ENCODE data around the gene B9D1.

B9D1 gene

DNA sequence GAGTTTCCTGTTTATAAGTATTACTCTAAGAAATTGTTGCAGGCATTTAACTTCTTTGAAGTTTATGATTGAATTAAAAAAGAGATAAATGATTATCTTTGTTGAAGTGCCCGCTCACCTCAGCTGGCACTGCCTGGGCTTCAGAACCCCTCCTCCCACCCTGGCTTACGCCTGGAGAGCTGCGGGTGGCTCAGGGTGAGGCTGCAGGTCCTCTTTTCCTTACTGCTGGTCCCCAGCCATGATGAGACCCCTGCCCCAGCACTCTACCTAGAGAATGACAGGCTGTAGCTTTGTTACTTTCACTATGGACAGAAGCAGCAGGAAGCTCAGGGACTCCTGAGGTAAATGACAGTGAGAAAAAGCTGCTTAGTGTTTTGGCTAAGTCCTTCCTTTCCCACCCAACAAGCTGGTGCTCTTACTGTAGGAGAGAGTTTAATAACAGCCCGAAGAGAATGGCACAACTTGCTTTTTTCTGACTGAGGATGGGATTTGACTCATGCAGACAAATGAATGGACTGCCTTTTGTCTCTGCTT lies 63.2 kb downstream of the B9D1 start:
- Histone ChIP-seq H3K4me3 (ENCODE audit: control insufficient read depth in 1 of 7, extremely low read depth in 1 of 7, insufficient read depth in 4 of 7, low read depth in 2 of 7, low read length in 6 of 7) (no peak overlapping the region), H3K4me1 (ENCODE audit: control extremely low read depth in 1 of 4, control insufficient read depth in 4 of 4, insufficient read depth in 4 of 4, low read length in 3 of 4) (peaks cover 5 to 17% (median 13%) of the 10 kb centered on the region in 4 experiments), H3K9me3 (ENCODE audit: control extremely low read depth in 1 of 5, control insufficient read depth in 4 of 5, insufficient read depth in 2 of 5, low read depth in 1 of 5, low read length in 4 of 5) (no peaks in the 10 kb centered on the region), H3K36me3 (ENCODE audit: control insufficient read depth in 4 of 4, insufficient read depth in 4 of 4, low read length in 3 of 4) (no peaks in the 10 kb centered on the region), H3K27ac (ENCODE audit: insufficient read depth in 1 of 2, low read depth in 1 of 2, low read length in 2 of 2, poor library complexity in 1 of 2, severe bottlenecking in 2 of 2) (no peak overlapping the region), H3K27me3 (replicated peaks in 2 of 5; ENCODE audit: control insufficient read depth in 4 of 5, insufficient read depth in 5 of 5, low read length in 4 of 5) (peaks cover 0 to 7% (median 3%) of the 10 kb centered on the region in 5 experiments)
- no peak for DNase-seq
- CTCF ChIA-PET, result interaction anchor here (1.0 to 2.1 kb wide), 4 partner anchors 10 to 39 kb away, joined by 3 to 5 read pairs (median 4); no protein-coding TSS in a partner anchor
- WGBS (ENCODE audit: insufficient coverage), result 94% methylated on average over 2 of the region's 4 CpGs
- POLR2A ChIA-PET, result no interaction called here

DNA sequence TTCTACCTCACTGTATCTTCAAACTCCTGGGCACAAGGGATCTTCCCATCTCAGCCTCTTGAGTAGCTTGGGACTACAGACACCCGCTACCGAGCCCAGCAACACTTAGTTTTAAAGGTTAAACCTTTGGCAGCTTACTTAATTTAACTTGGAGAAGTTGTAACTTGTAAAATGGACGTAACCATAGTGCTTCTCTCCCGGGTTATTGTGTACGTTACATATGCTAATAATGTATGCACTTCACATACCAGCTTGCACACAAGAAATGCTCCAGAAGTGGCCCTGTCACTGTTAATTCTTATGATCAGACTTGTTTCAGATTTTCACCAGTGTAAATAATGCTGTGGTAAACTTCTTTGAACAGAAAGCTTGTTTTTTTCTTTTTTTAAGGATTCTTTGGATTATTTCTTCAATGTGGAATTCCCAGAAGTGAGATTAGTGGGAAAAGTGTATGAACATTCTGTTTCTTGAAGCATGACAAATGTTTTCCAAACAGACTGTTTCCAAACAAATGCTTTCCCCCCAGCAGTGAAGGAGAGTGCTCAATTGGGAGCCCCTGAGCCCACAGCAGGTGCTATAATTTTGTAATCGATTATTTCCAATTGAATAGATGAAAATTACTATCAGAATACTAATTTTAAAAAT lies 63.8 kb downstream of the B9D1 start:
- no peak overlapping the region for H3K4me3 ChIP-seq (ENCODE audit: control insufficient read depth in 1 of 7, extremely low read depth in 1 of 7, insufficient read depth in 4 of 7, low read depth in 2 of 7, low read length in 6 of 7)
- no peaks in the 10 kb centered on the region for H3K9me3 ChIP-seq (ENCODE audit: control extremely low read depth in 1 of 5, control insufficient read depth in 4 of 5, insufficient read depth in 2 of 5, low read depth in 1 of 5, low read length in 4 of 5)
- DNase-seq, result no peak
- H3K27me3 ChIP-seq (replicated peaks in 2 of 5; ENCODE audit: control insufficient read depth in 4 of 5, insufficient read depth in 5 of 5, low read length in 4 of 5), result peaks cover 0 to 7% (median 3%) of the 10 kb centered on the region in 5 experiments
- WGBS (ENCODE audit: insufficient coverage), result no CpG with 5 or more reads among the region's 6 CpGs
- H3K4me1 ChIP-seq (ENCODE audit: control extremely low read depth in 1 of 4, control insufficient read depth in 4 of 4, insufficient read depth in 4 of 4, low read length in 3 of 4), result peaks cover 4 to 11% (median 10%) of the 10 kb centered on the region in 4 experiments
- ChIA-PET POLR2A (no interaction called here), CTCF (interaction anchor here (1.0 to 1.4 kb wide), 3 partner anchors 15 to 40 kb away, joined by 3 to 4 read pairs (median 3); no protein-coding TSS in a partner anchor)
- no peak overlapping the region for H3K27ac ChIP-seq (ENCODE audit: insufficient read depth in 1 of 2, low read depth in 1 of 2, low read length in 2 of 2, poor library complexity in 1 of 2, severe bottlenecking in 2 of 2)
- no peaks in the 10 kb centered on the region for H3K36me3 ChIP-seq (ENCODE audit: control insufficient read depth in 4 of 4, insufficient read depth in 4 of 4, low read length in 3 of 4)

DNA sequence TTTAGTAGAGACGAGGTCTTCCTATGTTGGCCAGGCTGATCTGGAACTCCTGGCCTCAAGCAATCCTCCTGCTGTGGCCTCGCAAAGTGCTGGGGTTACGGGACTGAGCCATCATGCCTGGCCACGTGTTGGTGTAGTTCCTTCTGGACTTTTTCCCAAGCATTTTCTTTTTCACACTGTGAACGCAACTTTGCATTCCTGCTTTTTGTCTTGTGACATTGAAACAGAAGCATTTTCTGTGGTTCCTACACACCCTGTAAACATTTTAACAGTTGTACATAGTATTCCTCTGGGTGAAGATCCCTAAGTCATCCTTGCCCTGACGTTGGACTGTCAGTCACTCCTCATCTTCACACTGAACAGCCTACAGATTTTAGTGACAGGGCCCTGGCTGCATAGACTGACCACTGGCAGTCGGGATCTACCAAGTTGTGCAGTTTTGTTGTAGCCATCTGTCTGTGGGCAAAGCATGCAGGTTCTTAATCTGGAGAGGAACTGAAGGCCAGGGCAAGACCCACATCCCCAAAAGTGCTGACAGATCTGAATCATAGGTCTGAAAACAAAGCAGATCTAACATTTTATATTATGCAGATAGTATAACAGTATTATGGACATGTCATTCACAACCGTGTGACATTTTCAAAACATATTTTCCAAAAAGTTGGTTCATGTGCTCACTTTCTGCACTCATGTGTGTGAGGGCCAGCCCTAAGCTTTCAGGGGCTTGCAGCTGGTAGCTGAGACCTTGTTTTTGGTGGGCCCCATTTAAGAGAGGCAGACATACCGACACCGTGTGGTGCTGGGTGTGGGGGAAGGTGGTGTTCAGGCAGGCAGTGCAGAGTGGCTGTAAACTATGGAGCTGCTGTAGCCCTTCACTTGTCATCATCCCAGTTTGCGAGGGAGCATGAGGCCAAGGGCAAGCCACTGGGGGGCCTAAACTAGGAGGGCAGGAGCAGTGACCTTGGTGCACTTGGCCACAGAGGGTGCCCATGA lies 65.4 kb downstream of the B9D1 start:
- WGBS (ENCODE audit: insufficient coverage), result 94% methylated on average over 8 of the region's 11 CpGs

DNA sequence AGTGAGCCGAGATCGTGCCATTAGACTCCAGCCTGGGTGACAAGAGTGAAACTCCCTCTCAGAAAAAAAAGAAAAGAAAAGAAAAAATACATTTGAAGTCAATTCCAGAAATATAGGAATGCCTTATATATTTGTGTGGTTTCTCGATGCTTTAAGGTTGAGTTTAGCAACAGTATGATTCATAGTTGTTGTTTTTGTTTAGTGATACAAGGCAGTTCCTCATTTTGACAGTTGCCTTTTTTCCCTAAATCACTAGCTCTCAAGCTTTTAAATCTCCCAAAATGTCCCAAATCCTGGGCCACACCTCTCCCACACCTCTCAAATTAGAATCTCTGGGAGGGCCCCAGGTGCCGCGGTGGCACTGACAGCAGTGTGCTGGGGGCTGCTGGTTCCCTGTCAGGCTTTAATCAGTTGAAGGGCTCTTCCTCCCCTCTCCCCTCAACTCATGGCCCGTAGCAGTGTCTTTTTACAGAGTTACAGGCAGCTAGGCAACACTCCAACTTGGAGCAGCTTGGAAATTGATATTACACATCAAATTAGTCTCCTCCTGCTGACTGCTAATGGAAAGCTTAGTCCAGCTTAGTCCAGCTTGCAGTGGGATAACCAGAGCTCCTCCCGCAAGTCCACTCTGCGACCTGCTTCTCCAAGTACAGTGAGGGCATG lies 66.9 kb downstream of the B9D1 start:
- H3K9me3 ChIP-seq (ENCODE audit: control extremely low read depth in 1 of 5, control insufficient read depth in 4 of 5, insufficient read depth in 2 of 5, low read depth in 1 of 5, low read length in 4 of 5), result no peaks in the 10 kb centered on the region
- no peak overlapping the region for H3K27ac ChIP-seq (ENCODE audit: insufficient read depth in 1 of 2, low read depth in 1 of 2, low read length in 2 of 2, poor library complexity in 1 of 2, severe bottlenecking in 2 of 2)
- H3K4me1 ChIP-seq (ENCODE audit: control extremely low read depth in 1 of 4, control insufficient read depth in 4 of 4, insufficient read depth in 4 of 4, low read length in 3 of 4), result peaks cover 0 to 5% (median 3%) of the 10 kb centered on the region in 4 experiments
- 100% methylated on average over 3 of the region's 8 CpGs for WGBS (ENCODE audit: insufficient coverage)
- no peak overlapping the region for H3K4me3 ChIP-seq (ENCODE audit: control insufficient read depth in 1 of 7, extremely low read depth in 1 of 7, insufficient read depth in 4 of 7, low read depth in 2 of 7, low read length in 6 of 7)
- ChIA-PET POLR2A (no interaction called here), CTCF (interaction anchor here (0.6 to 0.9 kb wide), 2 partner anchors 11 kb away, joined by 3 to 4 read pairs; no protein-coding TSS in a partner anchor)
- peak in 1 of 3 donors; percentile 23 for DNase-seq
- peaks cover 0 to 11% (median 3%) of the 10 kb centered on the region in 5 experiments for H3K27me3 ChIP-seq (replicated peaks in 2 of 5; ENCODE audit: control insufficient read depth in 4 of 5, insufficient read depth in 5 of 5, low read length in 4 of 5)
- H3K36me3 ChIP-seq (ENCODE audit: control insufficient read depth in 4 of 4, insufficient read depth in 4 of 4, low read length in 3 of 4), result no peaks in the 10 kb centered on the region

More for the DNA sequence above, 65.4 kb downstream of the B9D1 start:
- Histone ChIP-seq H3K36me3 (ENCODE audit: control insufficient read depth in 4 of 4, insufficient read depth in 4 of 4, low read length in 3 of 4) (no peaks in the 10 kb centered on the region), H3K27me3 (replicated peaks in 2 of 5; ENCODE audit: control insufficient read depth in 4 of 5, insufficient read depth in 5 of 5, low read length in 4 of 5) (peaks cover 0 to 7% (median 4%) of the 10 kb centered on the region in 5 experiments), H3K4me1 (ENCODE audit: control extremely low read depth in 1 of 4, control insufficient read depth in 4 of 4, insufficient read depth in 4 of 4, low read length in 3 of 4) (no peaks in the 10 kb centered on the region), H3K27ac (ENCODE audit: insufficient read depth in 1 of 2, low read depth in 1 of 2, low read length in 2 of 2, poor library complexity in 1 of 2, severe bottlenecking in 2 of 2) (no peak overlapping the region), H3K9me3 (ENCODE audit: control extremely low read depth in 1 of 5, control insufficient read depth in 4 of 5, insufficient read depth in 2 of 5, low read depth in 1 of 5, low read length in 4 of 5) (no peaks in the 10 kb centered on the region), H3K4me3 (ENCODE audit: control insufficient read depth in 1 of 7, extremely low read depth in 1 of 7, insufficient read depth in 4 of 7, low read depth in 2 of 7, low read length in 6 of 7) (no peak overlapping the region)
- ChIA-PET CTCF (interaction anchor here (1.0 kb wide), 1 partner anchor 27 kb away, joined by 3 read pairs; no protein-coding TSS in a partner anchor), POLR2A (no interaction called here)
- DNase-seq, result no peak

DNA sequence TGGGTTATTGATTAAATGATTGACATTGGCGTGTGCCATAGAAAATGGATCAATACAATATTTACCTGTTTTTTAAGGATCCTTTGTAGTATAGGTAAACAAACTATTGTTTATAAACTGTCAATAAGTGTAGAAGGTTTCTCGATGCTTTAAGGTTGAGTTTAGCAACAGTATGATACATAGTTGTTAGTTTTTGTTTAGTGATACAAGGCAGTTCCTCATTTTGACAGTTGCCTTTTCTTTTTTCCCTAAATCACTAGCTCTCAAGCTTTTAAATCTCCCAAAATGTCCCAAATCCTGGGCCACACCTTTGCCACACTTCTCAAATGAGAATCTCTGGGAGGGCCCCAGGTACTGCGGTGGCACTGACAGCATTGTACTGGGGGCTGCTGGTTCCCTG lies 68.1 kb downstream of the B9D1 start:
- 93% methylated on average over 1 of the region's 3 CpGs for WGBS (ENCODE audit: insufficient coverage)
- Histone ChIP-seq H3K27ac (ENCODE audit: insufficient read depth in 1 of 2, low read depth in 1 of 2, low read length in 2 of 2, poor library complexity in 1 of 2, severe bottlenecking in 2 of 2) (no peak overlapping the region), H3K36me3 (ENCODE audit: control insufficient read depth in 4 of 4, insufficient read depth in 4 of 4, low read length in 3 of 4) (no peaks in the 10 kb centered on the region), H3K27me3 (replicated peaks in 2 of 5; ENCODE audit: control insufficient read depth in 4 of 5, insufficient read depth in 5 of 5, low read length in 4 of 5) (peaks cover 0 to 11% (median 0%) of the 10 kb centered on the region in 5 experiments), H3K9me3 (ENCODE audit: control extremely low read depth in 1 of 5, control insufficient read depth in 4 of 5, insufficient read depth in 2 of 5, low read depth in 1 of 5, low read length in 4 of 5) (no peaks in the 10 kb centered on the region), H3K4me1 (ENCODE audit: control extremely low read depth in 1 of 4, control insufficient read depth in 4 of 4, insufficient read depth in 4 of 4, low read length in 3 of 4) (peaks cover 3 to 15% (median 12%) of the 10 kb centered on the region in 4 experiments), H3K4me3 (ENCODE audit: control insufficient read depth in 1 of 7, extremely low read depth in 1 of 7, insufficient read depth in 4 of 7, low read depth in 2 of 7, low read length in 6 of 7) (no peak overlapping the region)
- DNase-seq, result no peak
- ChIA-PET POLR2A (no interaction called here), CTCF (interaction anchor here (0.6 to 1.4 kb wide), 5 partner anchors 8 to 39 kb away, joined by 3 to 5 read pairs (median 3); no protein-coding TSS in a partner anchor)

All from common myeloid progenitor, CD34-positive (primary cell).